Measurements from ENCODE around the gene CNOT4.

Gene CNOT4

GRCh38 chr7:135538376-135538775 lies 28.5 kb upstream of the CNOT4 start:
- no peaks in the 10 kb centered on the region for H3K9me3 ChIP-seq (ENCODE audit: insufficient read depth, low read length, severe bottlenecking)
- no peak overlapping the region for H3K4me2 ChIP-seq (ENCODE audit: insufficient read depth, low read length)
- H3K4me1 ChIP-seq (ENCODE audit: insufficient read depth, low read length): no peaks in the 10 kb centered on the region
- DNase-seq (no peak), ATAC-seq (ENCODE audit: insufficient read depth, low read depth) (no peak)
- TF ChIP-seq EZH2 (IDR thresholded peaks at IDR 0.05; ENCODE audit: borderline replicate concordance, low read depth, low read length, severe bottlenecking): no peak
- no peak for TF ChIP-seq CTCF (IDR thresholded peaks at IDR 0.05; ENCODE audit: borderline replicate concordance, extremely low read depth, low read length, poor library complexity, severe bottlenecking)
- H3K27ac ChIP-seq (ENCODE audit: low read length): no peak overlapping the region
- H3K4me3 ChIP-seq (ENCODE audit: low read depth in 1 of 2, low read length in 2 of 2): no peak overlapping the region
- no peak overlapping the region for H3K9ac ChIP-seq (ENCODE audit: low read depth, low read length)
- no peak overlapping the region for H2AFZ ChIP-seq (ENCODE audit: low read depth, low read length)
- no peaks in the 10 kb centered on the region for H3K79me2 ChIP-seq (ENCODE audit: insufficient read depth, low read length)
- no peaks in the 10 kb centered on the region for H4K20me1 ChIP-seq (ENCODE audit: insufficient read depth, low read length)
- H3K36me3 ChIP-seq (ENCODE audit: insufficient read depth, low read length): no peaks in the 10 kb centered on the region
- H3K27me3 ChIP-seq (ENCODE audit: insufficient read depth, low read length, poor library complexity): peaks cover 4% of the 10 kb centered on the region

GRCh38 chr7:135537905-135538304 lies 28.0 kb upstream of the CNOT4 start:
- no peak for ATAC-seq (ENCODE audit: insufficient read depth, low read depth)

GRCh38 chr7:135537453-135537852 lies 27.6 kb upstream of the CNOT4 start:
- DNase-seq: no peak
- no peak overlapping the region for H3K4me3 ChIP-seq (ENCODE audit: low read depth in 1 of 2, low read length in 2 of 2)
- H3K4me2 ChIP-seq (ENCODE audit: insufficient read depth, low read length): no peak overlapping the region
- H4K20me1 ChIP-seq (ENCODE audit: insufficient read depth, low read length): no peaks in the 10 kb centered on the region
- no peaks in the 10 kb centered on the region for H3K4me1 ChIP-seq (ENCODE audit: insufficient read depth, low read length)
- H3K79me2 ChIP-seq (ENCODE audit: insufficient read depth, low read length): no peaks in the 10 kb centered on the region
- no peak overlapping the region for H3K27ac ChIP-seq (ENCODE audit: low read length)
- H3K9ac ChIP-seq (ENCODE audit: low read depth, low read length): no peak overlapping the region
- TF ChIP-seq CTCF (IDR thresholded peaks at IDR 0.05; ENCODE audit: borderline replicate concordance, extremely low read depth, low read length, poor library complexity, severe bottlenecking): no peak
- TF ChIP-seq EZH2 (IDR thresholded peaks at IDR 0.05; ENCODE audit: borderline replicate concordance, low read depth, low read length, severe bottlenecking): no peak
- no peaks in the 10 kb centered on the region for H3K36me3 ChIP-seq (ENCODE audit: insufficient read depth, low read length)
- no peaks in the 10 kb centered on the region for H3K27me3 ChIP-seq (ENCODE audit: insufficient read depth, low read length, poor library complexity)
- no peak overlapping the region for H2AFZ ChIP-seq (ENCODE audit: low read depth, low read length)
- no peaks in the 10 kb centered on the region for H3K9me3 ChIP-seq (ENCODE audit: insufficient read depth, low read length, severe bottlenecking)
- ATAC-seq (ENCODE audit: insufficient read depth, low read depth): no peak

More at GRCh38 chr7:135537905-135538304, 28.0 kb upstream of the CNOT4 start:
- Histone ChIP-seq H2AFZ (ENCODE audit: low read depth, low read length) (no peak overlapping the region), H4K20me1 (ENCODE audit: insufficient read depth, low read length) (no peaks in the 10 kb centered on the region), H3K4me3 (ENCODE audit: low read depth in 1 of 2, low read length in 2 of 2) (no peak overlapping the region), H3K79me2 (ENCODE audit: insufficient read depth, low read length) (no peaks in the 10 kb centered on the region), H3K36me3 (ENCODE audit: insufficient read depth, low read length) (no peaks in the 10 kb centered on the region), H3K27ac (ENCODE audit: low read length) (no peak overlapping the region), H3K4me2 (ENCODE audit: insufficient read depth, low read length) (no peak overlapping the region), H3K27me3 (ENCODE audit: insufficient read depth, low read length, poor library complexity) (peaks cover 2% of the 10 kb centered on the region), H3K4me1 (ENCODE audit: insufficient read depth, low read length) (no peaks in the 10 kb centered on the region), H3K9ac (ENCODE audit: low read depth, low read length) (no peak overlapping the region), H3K9me3 (ENCODE audit: insufficient read depth, low read length, severe bottlenecking) (no peaks in the 10 kb centered on the region)
- no peak for DNase-seq
- TF ChIP-seq CTCF (IDR thresholded peaks at IDR 0.05; ENCODE audit: borderline replicate concordance, extremely low read depth, low read length, poor library complexity, severe bottlenecking) (no peak), EZH2 (IDR thresholded peaks at IDR 0.05; ENCODE audit: borderline replicate concordance, low read depth, low read length, severe bottlenecking) (no peak)

- no peaks in the 10 kb centered on the region for H3K79me2 ChIP-seq (ENCODE audit: insufficient read depth, low read length)
- H3K9ac ChIP-seq (ENCODE audit: low read depth, low read length): no peak overlapping the region
- no peaks in the 10 kb centered on the region for H3K4me1 ChIP-seq (ENCODE audit: insufficient read depth, low read length)
- no peak overlapping the region for H3K27ac ChIP-seq (ENCODE audit: low read length)
- H3K27me3 ChIP-seq (ENCODE audit: insufficient read depth, low read length, poor library complexity): no peaks in the 10 kb centered on the region
- ATAC-seq (ENCODE audit: insufficient read depth, low read depth) (no peak), DNase-seq (no peak)
- H3K4me2 ChIP-seq (ENCODE audit: insufficient read depth, low read length): no peak overlapping the region
- H3K36me3 ChIP-seq (ENCODE audit: insufficient read depth, low read length): no peaks in the 10 kb centered on the region
- H3K4me3 ChIP-seq (ENCODE audit: low read depth in 1 of 2, low read length in 2 of 2): no peak overlapping the region
- no peak for TF ChIP-seq CTCF (IDR thresholded peaks at IDR 0.05; ENCODE audit: borderline replicate concordance, extremely low read depth, low read length, poor library complexity, severe bottlenecking)
- TF ChIP-seq EZH2 (IDR thresholded peaks at IDR 0.05; ENCODE audit: borderline replicate concordance, low read depth, low read length, severe bottlenecking): no peak
- no peaks in the 10 kb centered on the region for H4K20me1 ChIP-seq (ENCODE audit: insufficient read depth, low read length)
- no peaks in the 10 kb centered on the region for H3K9me3 ChIP-seq (ENCODE audit: insufficient read depth, low read length, severe bottlenecking)
- H2AFZ ChIP-seq (ENCODE audit: low read depth, low read length): no peak overlapping the region
Measured at GRCh38 chr7:135536150-135536549, 26.2 kb upstream of the CNOT4 start.

Data from DND-41 (cell line).